ENCODE data around the gene ADK. TPM values are rescaled to one million over a fixed set of nuclear protein-coding genes. Genes with fewer than 3 reads are reported as not detected.
"Not testable (repeated sequence)": the region's sequence is repeated elsewhere in the genome, so short reads cannot be mapped to it uniquely, and the experiment has no call there.

Gene ADK
- total and polyA plus RNA-seq, 8 donors: 7.2 to 66.1 (median 21.5) TPM

GRCh38 chr10:74135452-74135851, 15.6 kb upstream of the ADK start:
- Histone ChIP-seq H3K27ac (no peak overlapping the region), H3K9me3 (no peaks in the 10 kb centered on the region), H3K4me1 (peaks cover 0 to 18% (median 6%) of the 10 kb centered on the region in 4 donors), H3K4me3 (no peak overlapping the region), H3K27me3 (no peaks in the 10 kb centered on the region), H3K36me3 (peaks cover 19 to 96% (median 89%) of the 10 kb centered on the region in 4 donors)
- 51 to 81% (median 57%) methylated on average over 3 of the region's 3 CpGs for WGBS, 5 donors
- intact Hi-C loops (cut with DNase I; ENCODE audit: low total_unique reads): no loop called here
- DNase-seq: no peak
- TF ChIP-seq CTCF (IDR thresholded peaks at IDR 0.05): no peak
- no peak for TF ChIP-seq POLR2AphosphoS5 (IDR thresholded peaks at IDR 0.05)
- no peak for TF ChIP-seq POLR2A (IDR thresholded peaks at IDR 0.05)
- TF ChIP-seq EP300 (IDR thresholded peaks at IDR 0.05): no peak

GRCh38 chr10:74137992-74138391, 13.0 kb upstream of the ADK start:
- Histone ChIP-seq H3K27ac (no peak overlapping the region), H3K4me1 (peaks cover 0 to 18% (median 6%) of the 10 kb centered on the region in 4 donors), H3K36me3 (peaks cover 19 to 70% (median 64%) of the 10 kb centered on the region in 4 donors), H3K4me3 (no peak overlapping the region), H3K9me3 (no peaks in the 10 kb centered on the region), H3K27me3 (no peaks in the 10 kb centered on the region)
- intact Hi-C loops (cut with DNase I; ENCODE audit: low total_unique reads): no loop called here
- DNase-seq: no peak
- no peak for TF ChIP-seq POLR2AphosphoS5 (IDR thresholded peaks at IDR 0.05)
- 84 to 88% (median 88%) methylated on average over 5 of the region's 5 CpGs for WGBS, 5 donors

GRCh38 chr10:74138596-74138995, 12.4 kb upstream of the ADK start:
- H3K27ac ChIP-seq; H3K9me3 ChIP-seq; H3K4me3 ChIP-seq; H3K27me3 ChIP-seq; intact Hi-C loops (cut with DNase I; ENCODE audit: low total_unique reads); DNase-seq: not testable (repeated sequence)
- Histone ChIP-seq H3K4me1 (peaks cover 0 to 17% (median 6%) of the 10 kb centered on the region in 4 donors), H3K36me3 (peaks cover 14 to 64% (median 58%) of the 10 kb centered on the region in 4 donors)
- 90 to 99% (median 96%) methylated on average over 5 of the region's 5 CpGs for WGBS, 5 donors

GRCh38 chr10:74139981-74140380, 11.0 kb upstream of the ADK start:
- H3K27ac ChIP-seq: no peak overlapping the region
- H3K4me1 ChIP-seq: peaks cover 0 to 17% (median 11%) of the 10 kb centered on the region in 4 donors
- no peak for TF ChIP-seq EP300 (IDR thresholded peaks at IDR 0.05)
- TF ChIP-seq POLR2AphosphoS5 (IDR thresholded peaks at IDR 0.05): no peak

GRCh38 chr10:74140553-74140952, 10.5 kb upstream of the ADK start:
- no peak for DNase-seq
- Histone ChIP-seq H3K27ac (no peak overlapping the region), H3K36me3 (peaks cover 10 to 45% (median 40%) of the 10 kb centered on the region in 4 donors), H3K4me3 (no peak overlapping the region), H3K4me1 (peaks cover 0 to 20% (median 14%) of the 10 kb centered on the region in 4 donors), H3K27me3 (no peaks in the 10 kb centered on the region), H3K9me3 (no peaks in the 10 kb centered on the region)
- intact Hi-C loops (cut with DNase I; ENCODE audit: low total_unique reads): no loop called here
- WGBS, 5 donors: 43 to 68% (median 54%) methylated on average over 2 of the region's 2 CpGs
- TF ChIP-seq POLR2A (IDR thresholded peaks at IDR 0.05) (no peak), POLR2AphosphoS5 (IDR thresholded peaks at IDR 0.05) (no peak), CTCF (IDR thresholded peaks at IDR 0.05) (no peak), EP300 (IDR thresholded peaks at IDR 0.05) (no peak)

More at GRCh38 chr10:74139981-74140380, 11.0 kb upstream of the ADK start:
- Histone ChIP-seq H3K4me3 (no peak overlapping the region), H3K9me3 (no peaks in the 10 kb centered on the region), H3K27me3 (no peaks in the 10 kb centered on the region), H3K36me3 (peaks cover 10 to 50% (median 46%) of the 10 kb centered on the region in 4 donors)
- WGBS, 5 donors: 91 to 98% (median 97%) methylated on average over 18 of the region's 18 CpGs
- intact Hi-C loops (cut with DNase I; ENCODE audit: low total_unique reads): no loop called here
- DNase-seq: no peak

- H3K27ac ChIP-seq: peak overlapping the region in 3 of 5 donors; percentile 12 to 57 (median 53)
- 11 to 16% (median 11%) methylated on average over 2 of the region's 2 CpGs for WGBS, 5 donors
- intact Hi-C loops (cut with DNase I; ENCODE audit: low total_unique reads): no loop called here
These were observed 5.9 kb upstream of the ADK start for GRCh38 chr10:74145133-74145532.

GRCh38 chr10:74146980-74147379, 4.0 kb upstream of the ADK start:
- Histone ChIP-seq H3K4me1 (peaks cover 13 to 67% (median 42%) of the 10 kb centered on the region in 4 donors), H3K36me3 (peaks cover 0 to 12% (median 6%) of the 10 kb centered on the region in 4 donors)
- H3K4me3 ChIP-seq; DNase-seq; intact Hi-C loops (cut with DNase I; ENCODE audit: low total_unique reads); H3K27ac ChIP-seq; H3K27me3 ChIP-seq; H3K9me3 ChIP-seq: not testable (repeated sequence)
- 82 to 98% (median 95%) methylated on average over 10 of the region's 10 CpGs for WGBS, 5 donors

More at GRCh38 chr10:74145133-74145532, 5.9 kb upstream of the ADK start:
- DNase-seq: peak in 1 of 2 donors; percentile 44
- Histone ChIP-seq H3K4me3 (no peak overlapping the region), H3K36me3 (peaks cover 0 to 12% (median 7%) of the 10 kb centered on the region in 4 donors), H3K27me3 (no peaks in the 10 kb centered on the region), H3K9me3 (no peaks in the 10 kb centered on the region), H3K4me1 (peaks cover 10 to 61% (median 38%) of the 10 kb centered on the region in 4 donors)
- TF ChIP-seq POLR2A (IDR thresholded peaks at IDR 0.05) (no peak), CTCF (IDR thresholded peaks at IDR 0.05) (no peak), POLR2AphosphoS5 (IDR thresholded peaks at IDR 0.05) (no peak), EP300 (IDR thresholded peaks at IDR 0.05) (no peak)

Data from stomach (tissue), 9 donors.